K562 (cell line): ENCODE data around the gene ALX3. TPM values are rescaled to one million over a fixed set of nuclear protein-coding genes. Genes with fewer than 3 reads are reported as not detected.

ENCODE experiments used
- ATAC-seq: fragments of 200-7000 bp; cut with Tn5 transposase; 3 replicates; pipeline ENCODE4 v1.9.1; 2020; ENCODE audit warnings: moderate library complexity
- BruUV-seq: library from RNA; stranded (reverse); fragments of 400-500 nt; replicated peaks from 2 replicates; lab custom pipeline; 2021; lab: Mats Ljungman, UMichigan
- CTCF ChIA-PET: fragments of 300-600 bp; formaldehyde crosslinking; extraction: SDS; loops from one replicate; lab custom pipeline; 2021; ENCODE audit warnings: low intra/inter-chr PET ratio; lab: Yijun Ruan, JAX
- POLR2A ChIA-PET: fragments of 300-600, 350-650 bp; sonication (Branson Sonifier 250); formaldehyde crosslinking; extraction: SDS; loops from one replicate; lab custom pipeline; 2021; ENCODE audit warnings: antibody characterized with exemption, inconsistent platforms; lab: Yijun Ruan, JAX
- DNase-seq, 4 experiments: peaks; one replicate each; pipeline versions ENCODE4 v3.0.0 to v3.0.0-alpha.2; 2011 to 2018; ENCODE audit warnings: low spot score in 3 of 4, mixed read lengths in 3 of 4; ENCODE audit errors: extremely low read depth in 1 of 4
- FAIRE-seq: peaks from 2 replicates; lab custom pipeline; 2011; peaks lifted over from hg19 to GRCh38; lab: Jason Lieb, UNC
- H2AFZ ChIP-seq: 2 replicates; pipeline ENCODE4 v1.6.0; 2011; ENCODE audit warnings: low read depth, low read length, control low read depth, inconsistent platforms
- H3K27ac ChIP-seq: fragments of 200-600 bp; 3 replicates; pipeline ENCODE4 v1.8.0; 2011; ENCODE audit warnings: low read depth, mild to moderate bottlenecking, control low read depth, inconsistent platforms, low read length, moderate library complexity, mixed read lengths; ENCODE audit errors: extremely low read depth
- H3K27me3 ChIP-seq, 2 experiments: fragments of 300-600 bp in 1 of 2; 2 replicates in 1 of 2; 3 replicates in 1 of 2; pipeline versions ENCODE4 v1.6.0 to v1.8.0; 2011; ENCODE audit warnings: inconsistent platforms in 2 of 2, low read length in 2 of 2, mild to moderate bottlenecking in 1 of 2, mixed read lengths in 1 of 2, moderate library complexity in 1 of 2; ENCODE audit not compliant: control insufficient read depth in 2 of 2, insufficient read depth in 2 of 2
- H3K36me3 ChIP-seq: fragments of 300-600 bp; 3 replicates; pipeline ENCODE4 v1.8.0; 2011; ENCODE audit warnings: mild to moderate bottlenecking, low read length, inconsistent platforms; ENCODE audit not compliant: control insufficient read depth, insufficient read depth
- H3K4me1 ChIP-seq, 2 experiments: fragments of 200-600 bp in 1 of 2; replicated peaks in 1 of 2; 2 replicates in 1 of 2; 3 replicates in 1 of 2; pipeline versions ENCODE4 v1.5.1 to v1.8.0; 2011; ENCODE audit warnings: inconsistent platforms in 2 of 2, low read length in 2 of 2, mild to moderate bottlenecking in 1 of 2, mixed read lengths in 1 of 2, moderate library complexity in 1 of 2; ENCODE audit not compliant: control insufficient read depth in 2 of 2, insufficient read depth in 2 of 2
- H3K4me2 ChIP-seq: 2 replicates; pipeline ENCODE4 v1.6.1; 2011; ENCODE audit warnings: low read length, control low read depth, inconsistent platforms, mixed read lengths; ENCODE audit not compliant: insufficient read depth
- H3K4me3 ChIP-seq: fragments of 200-600 bp; sonication (generic), shearing (Covaris generic); 2 replicates; pipeline ENCODE4 v1.5.1; 2016; ENCODE audit warnings: control low read depth, inconsistent platforms
- H3K79me2 ChIP-seq: fragments of 200-600 bp; 3 replicates; pipeline ENCODE4 v1.8.0; 2011; ENCODE audit warnings: low read length, inconsistent platforms; ENCODE audit not compliant: control insufficient read depth, insufficient read depth
- H3K9ac ChIP-seq, 2 experiments: 2 replicates each; pipeline versions ENCODE4 v1.6.0 to v1.6.1; 2011; ENCODE audit warnings: low read depth in 2 of 2, low read length in 2 of 2, control low read depth in 1 of 2, inconsistent platforms in 1 of 2, mild to moderate bottlenecking in 1 of 2, mixed read lengths in 1 of 2; ENCODE audit not compliant: insufficient read depth in 1 of 2
- H3K9me1 ChIP-seq: one replicate; pipeline ENCODE4 v1.6.0; 2011; ENCODE audit warnings: inconsistent platforms, mild to moderate bottlenecking, low read length, moderate library complexity; ENCODE audit not compliant: control insufficient read depth, insufficient read depth
- H3K9me3 ChIP-seq: replicated peaks from 2 replicates; pipeline ENCODE4 v1.5.1; 2011; ENCODE audit warnings: low read depth, low read length, inconsistent platforms; ENCODE audit not compliant: control insufficient read depth, insufficient read depth
- H4K20me1 ChIP-seq: replicated peaks from 2 replicates; pipeline ENCODE4 v1.6.1; 2011; ENCODE audit warnings: low read length, inconsistent platforms, mixed read lengths; ENCODE audit not compliant: control insufficient read depth, insufficient read depth
- HOXB6 ChIP-seq: fragments of 250-450 bp; sonication (Bioruptor Pico); IDR thresholded peaks from 2 replicates; pipeline ENCODE4 v1.5.1; 2022; ENCODE audit warnings: mild to moderate bottlenecking, borderline replicate concordance
- KLF13 ChIP-seq: fragments of 450-650 bp; IDR thresholded peaks from 2 replicates; pipeline ENCODE4 v1.6.1; 2016; ENCODE audit warnings: missing genetic modification characterization, low read depth, mild to moderate bottlenecking, missing compliant biosample characterization, moderate library complexity, borderline replicate concordance
- LEF1 ChIP-seq: fragments of 450-650 bp; IDR thresholded peaks from 2 replicates; pipeline ENCODE4 v1.6.1; 2016; ENCODE audit warnings: mild to moderate bottlenecking
- NR2C2 ChIP-seq, 2 experiments: fragments of 200-800 bp in 1 of 2; sonication (Bioruptor generic) in 1 of 2; sonication (generic) in 1 of 2; formaldehyde crosslinking in 1 of 2; IDR thresholded peaks; 2 replicates each; pipeline versions ENCODE4 v1.6.1 to v1.8.0; 2016 to 2022; ENCODE audit warnings: mild to moderate bottlenecking in 1 of 2, missing compliant biosample characterization in 1 of 2, missing genetic modification characterization in 1 of 2, missing genetic modification reagents in 1 of 2
- OTX1 ChIP-seq: fragments of 450-650 bp; formaldehyde crosslinking; IDR thresholded peaks from 2 replicates; pipeline ENCODE4 v1.4.0; 2022; ENCODE audit warnings: mild to moderate bottlenecking
- PRPF4 ChIP-seq: fragments of 200-400 bp; formaldehyde crosslinking; IDR thresholded peaks from one replicate; pipeline ENCODE4 v1.6.1; 2017; ENCODE audit warnings: low read length, low read depth, mild to moderate bottlenecking; ENCODE audit not compliant: insufficient read depth, poor library complexity, severe bottlenecking
- SPI1 ChIP-seq: IDR thresholded peaks from 2 replicates; pipeline ENCODE4 v1.6.1; 2011; ENCODE audit warnings: low read depth, low read length, control low read depth, borderline replicate concordance
- TSHZ1 ChIP-seq: fragments of 250-450 bp; sonication (Bioruptor Pico); IDR thresholded peaks from 2 replicates; pipeline ENCODE4 v1.4.0; 2020; ENCODE audit warnings: mild to moderate bottlenecking, moderate library complexity
- ZBTB12 ChIP-seq: fragments of 250-450 bp; sonication (Bioruptor Pico); IDR thresholded peaks from 2 replicates; pipeline ENCODE4 v1.4.0; 2020
- ZBTB7A ChIP-seq: IDR thresholded peaks from 2 replicates; pipeline ENCODE4 v1.6.1; 2011; ENCODE audit warnings: low read depth, mild to moderate bottlenecking, low read length, moderate library complexity, borderline replicate concordance; ENCODE audit not compliant: control insufficient read depth
- ZNF347 ChIP-seq: fragments of 450-650 bp; formaldehyde crosslinking; IDR thresholded peaks from 2 replicates; pipeline ENCODE4 v1.4.0; 2020; ENCODE audit warnings: low read depth, mild to moderate bottlenecking, moderate library complexity
- WGBS: fragments of 100-300 bp; shearing (Covaris generic); methylation state at CpG from one replicate; pipeline ENCODE4 v1.1.6; 2016; ENCODE audit warnings: low coverage, mixed read lengths; ENCODE audit not compliant: insufficient coverage; ENCODE audit errors: missing lambda C conversion rate; 5-methylcytosine and 5-hydroxymethylcytosine counted together
- in situ Hi-C: fragments of 300-500 bp; cut with MboI; formaldehyde crosslinking; loops from 4 replicates; pipeline ENCODE4 v1.15.0; 2018; ENCODE audit warnings: inconsistent platforms, mixed read lengths
- intact Hi-C: fragments of 100-400 bp; cut with micrococcal nuclease; formaldehyde crosslinking; loops from 2 replicates; pipeline ENCODE4 v1.14.2; 2022
- polyA plus RNA-seq, 8 experiments: library from polyadenylated mRNA; depleted of rRNA in 4 of 8; stranded (reverse) in 5 of 8; unstranded in 3 of 8; fragments of >200 nt; fragmentation: Nextera tagmentation in 2 of 8; fragmentation: Illumina TruSeq in 1 of 8; extraction: Ambion mirVana in 2 of 8; extraction: Trizol in 1 of 8; gene quantifications; 2 replicates each; pipeline versions ENCODE4 v1.2.1 to v1.2.3, GENCODE V29; 2011 to 2014; ENCODE audit warnings: inconsistent platforms in 1 of 8, missing spikeins in 1 of 8
- total RNA-seq, 7 experiments: library from RNA; depleted of rRNA in 6 of 7; stranded (reverse); fragments of >200 nt in 6 of 7; fragmentation: Illumina TruSeq in 2 of 7; extraction: Trizol in 2 of 7; gene quantifications; 2 replicates each; pipeline versions ENCODE4 v1.2.1 to v1.2.3, GENCODE V29; 2011 to 2021; ENCODE audit warnings: low replicate concordance in 1 of 7

ALX3 gene
- total and polyA plus RNA-seq, 9 of the 15 experiments (the other 6 are each of a cell fraction or from before 2014, with no cell fraction given): not detected

GRCh38 chr1:110053552-110054428 lies 16.7 kb downstream of the ALX3 start (continued):
- no peak for TF ChIP-seq TSHZ1 (CRISPR knock-in tag)
- TF ChIP-seq KLF13 (tag): no peak
- no peak for TF ChIP-seq NR2C2 (CRISPR knock-in tag; IDR thresholded peaks at IDR 0.05)
- TF ChIP-seq NR2C2 (tag; IDR thresholded peaks at IDR 0.05): no peak

- BruUV-seq: no TSS peak
- Histone ChIP-seq H3K79me2 (no peaks in the 10 kb centered on the region), H2AFZ (no peak overlapping the region), H3K27me3 (no peaks in the 10 kb centered on the region), H3K9me3 (no peaks in the 10 kb centered on the region), H4K20me1 (peaks cover 16% of the 10 kb centered on the region), H3K27ac (no peak overlapping the region), H3K36me3 (peaks cover 98% of the 10 kb centered on the region), H3K9me1 (no peaks in the 10 kb centered on the region), H3K4me3 (no peak overlapping the region), H3K4me1 (no peaks in the 10 kb centered on the region), H3K9ac (no peak overlapping the region), H3K4me2 (no peak overlapping the region)
- intact Hi-C loops: loop anchor here (10.0 kb wide), 1 partner anchor 414 kb away; no protein-coding TSS in a partner anchor
- ATAC-seq (no peak), DNase-seq (no peak), FAIRE-seq (no peak)
- WGBS: 75% methylated on average over 2 of the region's 2 CpGs
- CTCF ChIA-PET: interaction anchor here (1.3 kb wide), 1 partner anchor 9 kb away, joined by 3 read pairs; no protein-coding TSS in a partner anchor
- POLR2A ChIA-PET: interaction anchor here (0.6 to 18.1 kb wide), 9 partner anchors 9 to 699 kb away, joined by 3 to 200 read pairs (median 5); partner anchors contain the start of gene STRIP1
- in situ Hi-C loops: loop anchor here (5.0 kb wide), 1 partner anchor 56 kb away; no protein-coding TSS in a partner anchor
- TF ChIP-seq HOXB6 (CRISPR knock-in tag) (no peak), SPI1 (no peak), ZNF347 (CRISPR knock-in tag) (no peak), OTX1 (CRISPR knock-in tag) (no peak), ZBTB7A (no peak), PRPF4 (no peak), LEF1 (no peak), ZBTB12 (CRISPR knock-in tag) (no peak)
Observed at GRCh38 chr1:110051262-110051648, 19.2 kb downstream of the ALX3 start.
